NCI-H82 treated with DMSO at 0.1 percent for 48 hours (cell line): ENCODE data around the gene MPPED1.

Source experiments
- DNase-seq: peaks from one replicate; lab custom pipeline; 2025; ENCODE audit not compliant: unreplicated experiment; lab: John Stamatoyannopoulos, UW

The MPPED1 gene

GRCh38 chr22:43409800-43410199 is 2.0 kb upstream of the MPPED1 start:
- DNase-seq, result no peak

- no peak for DNase-seq
Observed at GRCh38 chr22:43411040-43411868, 560 bp upstream of the MPPED1 start.

- no peak for DNase-seq
Observed at GRCh38 chr22:43412808-43413795, 1.3 kb downstream of the MPPED1 start.

- no peak for DNase-seq
Observed at GRCh38 chr22:43413826-43414225, 2.0 kb downstream of the MPPED1 start.

- no peak for DNase-seq
Observed at GRCh38 chr22:43415681-43416080, 3.9 kb downstream of the MPPED1 start.

GRCh38 chr22:43417555-43417954 is 5.7 kb downstream of the MPPED1 start:
- DNase-seq, result no peak

GRCh38 chr22:43418079-43418825 is 6.4 kb downstream of the MPPED1 start:
- no peak for DNase-seq

GRCh38 chr22:43419371-43420080 is 7.7 kb downstream of the MPPED1 start:
- no peak for DNase-seq

- DNase-seq, result no peak
Observed at GRCh38 chr22:43421046-43421665, 9.3 kb downstream of the MPPED1 start.

GRCh38 chr22:43421914-43422615 is 10.3 kb downstream of the MPPED1 start:
- DNase-seq, result no peak

GRCh38 chr22:43423046-43423445 is 11.2 kb downstream of the MPPED1 start:
- DNase-seq, result no peak

GRCh38 chr22:43424201-43424600 is 12.4 kb downstream of the MPPED1 start:
- no peak for DNase-seq

GRCh38 chr22:43424666-43425630 is 13.1 kb downstream of the MPPED1 start:
- no peak for DNase-seq

- no peak for DNase-seq
Observed at GRCh38 chr22:43425976-43426785, 14.4 kb downstream of the MPPED1 start.

- DNase-seq, result no peak
Observed at GRCh38 chr22:43426816-43427215, 15.0 kb downstream of the MPPED1 start.

- DNase-seq, result no peak
Observed at GRCh38 chr22:43427296-43428004, 15.6 kb downstream of the MPPED1 start.

GRCh38 chr22:43428005-43428485 is 16.2 kb downstream of the MPPED1 start:
- no peak for DNase-seq
